DMS153 treated with DMSO at 0.1 percent for 48 hours (cell line): ENCODE data around the gene UGT1A8.
"Not testable (repeated sequence)": the region's sequence is repeated elsewhere in the genome, so short reads cannot be mapped to it uniquely, and the experiment has no call there.

ENCODE experiments used
- DNase-seq: peaks from one replicate; lab custom pipeline; 2025; ENCODE audit not compliant: unreplicated experiment; lab: John Stamatoyannopoulos, UW

The UGT1A8 gene

GRCh38 chr2:233638836-233639235 is 21.4 kb downstream of the UGT1A8 start:
- no peak for DNase-seq

GRCh38 chr2:233639860-233640259 is 22.4 kb downstream of the UGT1A8 start:
- no peak for DNase-seq

- no peak for DNase-seq
Observed at GRCh38 chr2:233643128-233643527, 25.7 kb downstream of the UGT1A8 start.

GRCh38 chr2:233646033-233646432 is 28.6 kb downstream of the UGT1A8 start:
- not testable (repeated sequence) for DNase-seq

GRCh38 chr2:233650981-233651380 is 33.5 kb downstream of the UGT1A8 start:
- DNase-seq: no peak

GRCh38 chr2:233651430-233651829 is 34.0 kb downstream of the UGT1A8 start:
- DNase-seq: no peak

GRCh38 chr2:233654501-233654900 is 37.1 kb downstream of the UGT1A8 start:
- DNase-seq: no peak

- DNase-seq: no peak
Observed at GRCh38 chr2:233655043-233655442, 37.6 kb downstream of the UGT1A8 start.

- not testable (repeated sequence) for DNase-seq
Observed at GRCh38 chr2:233655943-233656342, 38.5 kb downstream of the UGT1A8 start.

- no peak for DNase-seq
Observed at GRCh38 chr2:233656443-233656842, 39.0 kb downstream of the UGT1A8 start.

GRCh38 chr2:233658610-233659009 is 41.2 kb downstream of the UGT1A8 start:
- DNase-seq: no peak

GRCh38 chr2:233663911-233664310 is 46.5 kb downstream of the UGT1A8 start:
- no peak for DNase-seq

- no peak for DNase-seq
Observed at GRCh38 chr2:233668605-233669260, 51.3 kb downstream of the UGT1A8 start.

- no peak for DNase-seq
Observed at GRCh38 chr2:233671290-233672161, 54.1 kb downstream of the UGT1A8 start, which contains the start of gene UGT1A9. UGT1A9 (plus strand) TSS chr2:233671898; CDS start chr2:233671935, 37 bp downstream.

- no peak for DNase-seq
Observed at GRCh38 chr2:233672886-233673285, 55.5 kb downstream of the UGT1A8 start.

GRCh38 chr2:233673896-233674295 is 56.5 kb downstream of the UGT1A8 start:
- no peak for DNase-seq

GRCh38 chr2:233674314-233674713 is 56.9 kb downstream of the UGT1A8 start:
- DNase-seq: no peak

- no peak for DNase-seq
Observed at GRCh38 chr2:233674995-233675394, 57.6 kb downstream of the UGT1A8 start.

GRCh38 chr2:233676046-233676445 is 58.6 kb downstream of the UGT1A8 start:
- DNase-seq: no peak

- no peak for DNase-seq
Observed at GRCh38 chr2:233679196-233679595, 61.8 kb downstream of the UGT1A8 start.

GRCh38 chr2:233680361-233681045 is 63.1 kb downstream of the UGT1A8 start:
- no peak for DNase-seq
